Activated CD4-positive, alpha-beta T cell treated with anti-CD3 and anti-CD28 coated beads, Interleukin-2, amount 10 ng/mL, durations not matched to agents 24 days and 14 days (primary cell): ENCODE results near the gene BMPR2. TPM values are rescaled to one million over a fixed set of nuclear protein-coding genes. Genes with fewer than 3 reads are reported as not detected.
A peak's percentile ranks its signal among the peaks of the same experiment; 100 is the strongest.
"Not testable (repeated sequence)": the region's sequence is repeated elsewhere in the genome, so short reads cannot be mapped to it uniquely, and the experiment has no call there.

ENCODE experiments used
- DNase-seq: peaks from one replicate; pipeline ENCODE4 v3.0.0; 2022
- H3K27ac Mint-ChIP-seq: one replicate; pipeline ENCODE4 v1.8.0; 2022; ENCODE audit warnings: mild to moderate bottlenecking, mixed read lengths
- H3K27me3 Mint-ChIP-seq: one replicate; pipeline ENCODE4 v1.8.0; 2022; ENCODE audit warnings: mixed read lengths
- H3K36me3 Mint-ChIP-seq: one replicate; pipeline ENCODE4 v1.8.0; 2022; ENCODE audit warnings: low read depth, mild to moderate bottlenecking, mixed read lengths
- H3K4me1 Mint-ChIP-seq: one replicate; pipeline ENCODE4 v1.8.0; 2021; ENCODE audit warnings: mixed read lengths
- H3K4me3 Mint-ChIP-seq: one replicate; pipeline ENCODE4 v1.8.0; 2022; ENCODE audit warnings: mild to moderate bottlenecking, moderate library complexity, mixed read lengths
- H3K9me3 Mint-ChIP-seq: one replicate; pipeline ENCODE4 v1.8.0; 2021; ENCODE audit warnings: mixed read lengths
- intact Hi-C: fragments of 100-400 bp; cut with micrococcal nuclease; formaldehyde crosslinking; loops from one replicate; pipeline ENCODE4 v1.15.1; 2023
- total RNA-seq: library from RNA; stranded (reverse); gene quantifications from 2 replicates; pipeline ENCODE4 v1.2.3, GENCODE V29; 2022

Gene BMPR2
- total RNA-seq, 1 donor from 2014 or later: 6.3 TPM

DNA sequence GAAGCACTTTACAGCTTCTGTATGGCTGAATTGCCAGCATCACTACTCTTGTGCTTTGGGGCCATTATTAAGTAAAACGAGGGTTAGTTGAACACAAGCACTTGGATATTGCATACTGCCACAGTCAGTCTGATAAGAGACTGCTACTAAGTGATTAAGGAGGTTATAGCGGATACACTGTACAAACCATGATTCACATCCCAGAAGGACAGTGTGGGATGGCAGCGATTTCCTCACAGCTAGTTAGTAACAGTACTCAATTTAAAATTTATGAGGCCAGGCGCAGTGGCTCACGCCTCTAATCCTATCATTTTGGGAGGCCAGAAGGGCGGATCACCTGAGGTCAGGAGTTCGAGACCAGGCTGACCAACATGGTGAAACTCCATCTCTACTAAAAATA is 2.6 kb upstream of the BMPR2 start:
- no peak overlapping the region for H3K4me3 Mint-ChIP-seq
- DNase-seq: no peak
- intact Hi-C loops: loop anchor here (10.0 kb wide), 1 partner anchor 261 kb away; the partner anchor contains the start of gene FAM117B
- H3K9me3 Mint-ChIP-seq: no peaks in the 10 kb centered on the region
- no peak overlapping the region for H3K27ac Mint-ChIP-seq
- peaks cover 12% of the 10 kb centered on the region for H3K27me3 Mint-ChIP-seq
- H3K4me1 Mint-ChIP-seq: peaks cover 18% of the 10 kb centered on the region
- H3K36me3 Mint-ChIP-seq: no peaks in the 10 kb centered on the region

DNA sequence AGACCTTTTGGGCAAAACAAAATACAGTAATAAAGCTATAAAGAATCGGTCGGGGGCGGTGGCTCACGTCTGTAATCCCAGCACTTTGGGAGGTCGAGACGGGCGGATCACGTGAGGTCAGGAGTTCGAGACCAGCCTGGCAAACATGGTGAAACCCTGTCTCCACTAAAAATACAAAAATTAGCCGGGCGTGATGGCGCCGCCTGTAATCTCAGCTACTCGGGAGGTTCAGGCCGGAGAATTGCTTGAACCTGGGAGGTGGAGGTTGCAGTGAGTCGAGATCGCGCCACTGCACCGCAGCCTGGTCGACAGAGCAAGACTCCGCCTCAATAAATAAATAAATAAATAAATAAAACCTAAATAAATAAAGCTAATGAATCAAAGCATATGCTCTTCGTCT is 1.7 kb upstream of the BMPR2 start:
- Mint-ChIP-seq H3K4me1 (peaks cover 21% of the 10 kb centered on the region), H3K4me3 (peak overlapping the region; percentile 95)
- not testable (repeated sequence) for H3K27ac Mint-ChIP-seq

DNA sequence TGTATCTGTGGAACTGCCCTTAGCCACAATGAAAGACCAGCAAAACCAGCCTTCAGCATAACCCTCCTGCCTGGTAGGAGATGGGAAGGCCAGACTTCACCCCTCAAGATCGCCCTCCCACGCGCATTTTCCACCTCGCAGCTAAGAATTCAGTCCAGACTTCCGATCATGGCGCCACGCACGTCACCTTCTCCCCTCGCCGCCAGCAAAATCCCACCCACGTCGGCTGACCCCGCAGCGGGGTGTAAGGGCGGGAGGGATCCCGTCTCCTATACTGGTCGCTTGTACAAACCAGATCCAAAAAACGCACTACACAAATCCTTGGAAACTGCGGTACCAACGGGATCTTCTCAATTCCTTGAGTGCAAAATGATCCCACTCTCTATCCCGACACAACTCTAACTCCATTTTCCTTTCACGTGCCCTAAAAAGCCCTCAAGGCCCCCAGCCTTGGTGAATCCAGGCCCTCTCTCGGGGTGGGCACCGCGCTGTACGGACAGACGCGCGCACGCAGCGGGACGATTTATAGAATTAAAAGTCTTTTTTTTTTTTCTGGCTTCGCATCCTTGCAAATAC is 1.0 kb upstream of the BMPR2 start:
- H3K4me3 Mint-ChIP-seq: peak overlapping the region; percentile 95
- peak; percentile 75 for DNase-seq
- H3K27ac Mint-ChIP-seq: peak overlapping the region; percentile 79
- intact Hi-C loops: loop anchor here (5.0 to 10.0 kb wide), 2 partner anchors 73 to 260 kb away; partner anchors contain the start of gene FAM117B
- H3K9me3 Mint-ChIP-seq: no peaks in the 10 kb centered on the region
- no peaks in the 10 kb centered on the region for H3K36me3 Mint-ChIP-seq
- H3K4me1 Mint-ChIP-seq: peaks cover 25% of the 10 kb centered on the region
- peaks cover 10% of the 10 kb centered on the region for H3K27me3 Mint-ChIP-seq

More for the DNA sequence above, 1.7 kb upstream of the BMPR2 start:
- intact Hi-C loops: loop anchor here (10.0 kb wide), 1 partner anchor 260 kb away; the partner anchor contains the start of gene FAM117B
- H3K27me3 Mint-ChIP-seq: peaks cover 12% of the 10 kb centered on the region
- H3K9me3 Mint-ChIP-seq, DNase-seq, H3K36me3 Mint-ChIP-seq: not testable (repeated sequence)

DNA sequence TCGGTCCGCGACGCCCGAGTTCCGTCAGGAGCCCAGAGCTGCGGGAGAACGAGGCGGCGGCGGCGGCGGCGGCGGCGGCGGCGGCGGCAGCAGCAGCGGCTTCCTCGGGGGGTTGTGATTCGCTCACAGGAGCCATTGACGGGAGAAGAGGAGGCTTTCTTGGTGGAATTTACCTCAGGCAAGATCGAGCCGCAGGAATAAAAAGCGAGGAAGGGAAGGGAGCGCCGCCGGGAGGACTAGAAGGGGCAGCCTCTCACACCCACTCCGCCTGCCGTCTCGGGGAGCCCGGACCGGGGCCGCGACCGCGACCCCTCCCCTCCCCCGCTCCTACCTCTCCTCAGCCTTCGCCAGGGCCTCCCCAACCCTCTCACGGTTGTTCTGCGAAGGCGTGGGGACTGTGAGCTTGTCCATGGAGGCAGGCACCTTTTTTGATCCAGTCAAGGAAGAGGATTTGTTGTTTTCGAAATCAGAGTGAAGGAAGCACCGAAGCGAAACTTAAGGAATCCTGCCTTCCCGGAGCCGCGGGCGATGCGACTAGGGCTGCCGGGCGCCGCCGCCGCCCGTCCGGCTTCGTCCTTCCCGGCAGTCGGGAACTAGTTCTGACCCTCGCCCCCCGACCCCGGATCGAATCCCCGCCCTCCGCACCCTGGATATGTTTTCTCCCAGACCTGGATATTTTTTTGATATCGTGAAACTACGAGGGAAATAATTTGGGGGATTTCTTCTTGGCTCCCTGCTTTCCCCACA is 506 bp downstream of the BMPR2 start:
- Mint-ChIP-seq H3K9me3 (no peaks in the 10 kb centered on the region), H3K27ac (peak overlapping the region; percentile 85), H3K4me1 (peaks cover 31% of the 10 kb centered on the region), H3K4me3 (peak overlapping the region; percentile 95), H3K36me3 (no peaks in the 10 kb centered on the region), H3K27me3 (peaks cover 10% of the 10 kb centered on the region)
- no peak for DNase-seq
- intact Hi-C loops: loop anchor here (2.0 to 10.0 kb wide), 3 partner anchors 74 to 258 kb away; partner anchors contain the start of gene FAM117B

DNA sequence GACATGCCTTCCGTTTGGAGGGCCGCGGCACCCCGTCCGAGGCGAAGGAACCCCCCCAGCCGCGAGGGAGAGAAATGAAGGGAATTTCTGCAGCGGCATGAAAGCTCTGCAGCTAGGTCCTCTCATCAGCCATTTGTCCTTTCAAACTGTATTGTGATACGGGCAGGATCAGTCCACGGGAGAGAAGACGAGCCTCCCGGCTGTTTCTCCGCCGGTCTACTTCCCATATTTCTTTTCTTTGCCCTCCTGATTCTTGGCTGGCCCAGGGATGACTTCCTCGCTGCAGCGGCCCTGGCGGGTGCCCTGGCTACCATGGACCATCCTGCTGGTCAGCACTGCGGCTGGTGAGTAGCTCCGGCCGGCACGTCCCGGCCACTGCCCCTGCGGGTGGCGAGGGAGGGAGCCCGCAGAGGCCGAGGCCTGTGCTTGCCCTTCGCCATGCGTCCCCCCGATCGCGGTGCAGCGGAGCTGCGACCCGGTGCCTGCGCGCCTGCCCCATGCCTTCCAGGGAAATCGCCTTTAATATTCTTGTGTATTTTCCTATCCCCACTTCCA is 1.2 kb downstream of the BMPR2 start:
- intact Hi-C loops: loop anchor here (2.0 to 10.0 kb wide), 3 partner anchors 75 to 258 kb away; partner anchors contain the start of gene FAM117B
- H3K4me1 Mint-ChIP-seq: peaks cover 31% of the 10 kb centered on the region
- DNase-seq: peak; percentile 72

DNA sequence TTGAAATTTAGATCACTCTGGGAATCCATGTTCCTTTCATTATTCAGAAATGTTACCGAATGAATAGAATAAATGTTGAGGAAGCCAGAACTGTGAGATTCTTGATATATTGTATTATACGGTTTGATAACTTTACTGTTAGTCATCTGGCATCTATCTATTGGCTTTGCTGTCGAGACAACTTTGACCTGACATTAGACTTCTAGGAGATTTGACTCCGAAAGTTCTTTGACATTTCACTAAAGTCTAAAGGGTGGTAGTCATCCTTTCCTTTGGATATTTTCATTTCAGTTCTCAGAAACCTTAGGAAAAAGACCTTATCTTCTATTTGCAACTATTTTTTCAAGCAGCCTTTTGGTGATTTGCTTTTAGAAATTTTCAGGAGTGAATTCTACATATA is 1.9 kb downstream of the BMPR2 start:
- Mint-ChIP-seq H3K27ac (no peak overlapping the region), H3K4me1 (peaks cover 31% of the 10 kb centered on the region)
- intact Hi-C loops: loop anchor here (5.0 to 10.0 kb wide), 2 partner anchors 76 to 257 kb away; partner anchors contain the start of gene FAM117B

More for the DNA sequence above, 1.2 kb downstream of the BMPR2 start:
- H3K27ac Mint-ChIP-seq: peak overlapping the region; percentile 85
- H3K9me3 Mint-ChIP-seq: no peaks in the 10 kb centered on the region
- H3K4me3 Mint-ChIP-seq: peak overlapping the region; percentile 95
- peaks cover 8% of the 10 kb centered on the region for H3K27me3 Mint-ChIP-seq
- no peaks in the 10 kb centered on the region for H3K36me3 Mint-ChIP-seq

DNA sequence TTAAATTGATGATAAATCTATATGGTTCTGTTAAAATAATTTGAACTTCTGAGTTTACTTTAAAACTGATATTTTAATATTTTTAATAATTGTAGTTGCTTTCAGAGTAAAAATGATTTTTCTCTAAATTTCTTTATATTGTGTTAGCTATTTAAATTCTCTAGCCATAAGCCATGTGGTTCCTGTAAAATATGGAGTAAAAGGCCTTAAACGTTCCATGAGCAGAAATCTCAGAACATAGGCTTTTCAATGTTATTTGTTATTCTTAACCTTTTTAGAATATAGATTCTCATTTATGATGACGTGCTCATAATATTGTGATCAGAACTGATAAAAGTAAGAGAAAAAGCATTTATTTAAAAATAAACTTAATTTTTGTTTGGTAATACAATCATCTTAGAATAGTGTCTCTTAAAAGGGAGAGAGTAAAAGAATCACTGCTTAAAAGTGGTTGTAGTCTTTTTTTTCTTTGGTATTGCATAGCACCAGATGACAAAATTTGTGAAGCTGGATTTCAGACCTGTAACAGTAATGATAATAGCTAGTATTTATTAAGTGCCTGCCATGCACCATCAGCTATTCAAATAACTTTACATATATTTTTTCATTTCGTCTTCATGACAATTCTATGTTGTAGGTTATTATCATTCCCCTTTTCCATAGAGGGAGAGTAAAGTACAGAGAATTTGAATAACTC is 2.7 kb downstream of the BMPR2 start:
- Mint-ChIP-seq H3K9me3 (no peaks in the 10 kb centered on the region), H3K36me3 (no peaks in the 10 kb centered on the region), H3K4me1 (peaks cover 31% of the 10 kb centered on the region), H3K27me3 (peaks cover 3% of the 10 kb centered on the region), H3K27ac (no peak overlapping the region), H3K4me3 (peak overlapping the region; percentile 56)
- intact Hi-C loops: loop anchor here (5.0 to 10.0 kb wide), 2 partner anchors 77 to 256 kb away; partner anchors contain the start of gene FAM117B
- DNase-seq: no peak

More for the DNA sequence above, 1.9 kb downstream of the BMPR2 start:
- DNase-seq: no peak
- Mint-ChIP-seq H3K9me3 (no peaks in the 10 kb centered on the region), H3K27me3 (peaks cover 8% of the 10 kb centered on the region), H3K36me3 (no peaks in the 10 kb centered on the region), H3K4me3 (peak overlapping the region; percentile 95)

DNA sequence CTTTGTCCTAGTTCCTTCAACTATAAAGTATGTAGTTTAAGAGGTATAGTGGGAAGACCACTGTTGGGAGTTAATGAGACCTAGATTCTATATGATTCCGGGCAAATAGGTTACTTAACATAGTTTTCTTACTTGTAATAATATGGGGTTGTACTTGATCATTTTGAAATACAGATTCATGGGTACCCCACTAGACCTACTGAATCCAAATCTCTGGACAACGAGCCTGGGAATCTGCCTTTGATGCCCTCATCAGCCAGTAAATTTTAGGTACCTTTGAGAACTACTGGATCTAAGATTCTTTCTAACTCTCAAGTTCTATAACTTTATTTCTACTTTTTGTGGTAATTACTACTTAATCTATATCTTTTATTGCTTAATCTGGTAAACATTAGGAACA is 6.6 kb downstream of the BMPR2 start:
- H3K27me3 Mint-ChIP-seq: no peaks in the 10 kb centered on the region
- intact Hi-C loops: no loop called here
- peaks cover 3% of the 10 kb centered on the region for H3K36me3 Mint-ChIP-seq
- H3K9me3 Mint-ChIP-seq: no peaks in the 10 kb centered on the region
- DNase-seq: no peak
- no peak overlapping the region for H3K4me3 Mint-ChIP-seq
- no peak overlapping the region for H3K27ac Mint-ChIP-seq
- peaks cover 23% of the 10 kb centered on the region for H3K4me1 Mint-ChIP-seq

DNA sequence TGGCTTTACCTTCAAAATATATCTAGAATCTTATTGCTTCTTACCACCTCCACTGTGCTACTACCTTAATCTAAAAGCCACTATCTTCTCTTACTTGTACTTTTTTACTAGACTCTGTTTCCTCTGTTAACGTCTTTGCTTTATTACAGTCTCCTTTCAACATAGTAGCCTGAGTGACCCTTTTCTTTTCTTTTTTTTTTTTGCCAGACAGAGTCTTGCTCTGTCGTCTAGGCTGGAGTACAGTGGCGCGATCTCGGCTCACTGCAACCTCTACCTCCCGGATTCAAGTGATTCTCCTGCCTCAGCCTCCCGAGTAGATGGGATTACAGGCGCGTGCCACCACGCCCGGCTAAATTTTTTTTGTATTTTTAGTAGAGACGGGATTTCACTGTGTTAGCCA is 10.4 kb downstream of the BMPR2 start:
- H3K4me1 Mint-ChIP-seq, H3K36me3 Mint-ChIP-seq, H3K27ac Mint-ChIP-seq, H3K9me3 Mint-ChIP-seq, intact Hi-C loops, DNase-seq, H3K27me3 Mint-ChIP-seq, H3K4me3 Mint-ChIP-seq: not testable (repeated sequence)

DNA sequence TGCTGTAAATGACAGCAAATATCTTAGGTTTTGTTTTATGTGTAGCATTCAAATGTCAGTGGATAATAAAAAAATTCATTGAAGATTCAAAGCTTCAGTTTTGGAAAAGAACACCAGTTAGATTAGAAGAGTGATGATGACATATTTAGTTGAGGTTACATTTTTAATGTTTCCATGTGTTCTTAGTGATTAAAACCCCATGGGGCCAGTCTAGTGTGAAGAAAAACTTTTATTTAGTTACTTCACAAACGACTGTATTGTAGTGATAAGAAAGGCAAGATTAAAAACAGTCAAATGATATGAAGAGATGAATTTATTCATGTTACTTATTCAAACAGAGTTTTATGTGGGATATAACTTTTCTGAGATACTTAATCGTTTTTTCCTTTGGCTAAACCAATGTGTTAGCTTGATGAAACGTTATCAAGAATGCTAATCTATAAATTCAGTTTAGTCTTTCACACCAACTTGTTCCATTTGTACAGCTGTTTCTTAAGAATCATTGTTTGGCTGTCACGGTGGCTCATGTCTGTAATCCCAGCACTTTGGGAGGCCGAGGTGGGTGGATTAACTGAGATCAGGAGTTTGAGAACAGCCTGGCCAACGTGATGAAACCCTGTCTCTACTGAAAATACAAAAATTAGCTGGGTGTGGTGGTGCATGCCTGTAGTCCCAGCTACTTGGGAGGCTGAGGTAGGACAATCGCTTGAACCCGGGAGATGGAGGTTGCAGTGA is 11.6 kb downstream of the BMPR2 start:
- H3K9me3 Mint-ChIP-seq: no peaks in the 10 kb centered on the region
- H3K27me3 Mint-ChIP-seq: no peaks in the 10 kb centered on the region
- intact Hi-C loops: no loop called here
- peaks cover 5% of the 10 kb centered on the region for H3K4me1 Mint-ChIP-seq
- no peak overlapping the region for H3K27ac Mint-ChIP-seq
- no peak overlapping the region for H3K4me3 Mint-ChIP-seq
- DNase-seq: no peak
- peaks cover 3% of the 10 kb centered on the region for H3K36me3 Mint-ChIP-seq

DNA sequence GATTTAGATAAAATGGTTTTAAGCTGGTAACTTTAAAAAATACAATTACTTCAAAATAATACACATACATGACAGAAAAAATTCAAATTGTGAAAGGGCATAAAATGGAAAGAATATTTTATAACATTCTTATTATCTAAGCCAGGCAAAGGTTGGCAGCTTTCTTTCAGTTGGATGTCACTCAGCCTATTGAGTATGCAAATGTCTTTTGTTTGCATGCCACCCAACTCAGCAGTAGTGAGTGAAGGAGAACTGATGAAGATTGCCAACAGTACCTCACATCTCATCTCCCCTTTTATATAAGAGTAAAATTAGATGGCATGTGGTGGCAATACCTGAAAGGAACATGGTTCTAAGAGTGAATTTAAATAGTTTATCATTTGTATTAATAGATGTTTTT is 24.8 kb downstream of the BMPR2 start:
- DNase-seq: no peak
- Mint-ChIP-seq H3K4me3 (no peak overlapping the region), H3K27ac (no peak overlapping the region), H3K27me3 (no peaks in the 10 kb centered on the region), H3K36me3 (no peaks in the 10 kb centered on the region), H3K4me1 (no peaks in the 10 kb centered on the region), H3K9me3 (no peaks in the 10 kb centered on the region)
- intact Hi-C loops: no loop called here

DNA sequence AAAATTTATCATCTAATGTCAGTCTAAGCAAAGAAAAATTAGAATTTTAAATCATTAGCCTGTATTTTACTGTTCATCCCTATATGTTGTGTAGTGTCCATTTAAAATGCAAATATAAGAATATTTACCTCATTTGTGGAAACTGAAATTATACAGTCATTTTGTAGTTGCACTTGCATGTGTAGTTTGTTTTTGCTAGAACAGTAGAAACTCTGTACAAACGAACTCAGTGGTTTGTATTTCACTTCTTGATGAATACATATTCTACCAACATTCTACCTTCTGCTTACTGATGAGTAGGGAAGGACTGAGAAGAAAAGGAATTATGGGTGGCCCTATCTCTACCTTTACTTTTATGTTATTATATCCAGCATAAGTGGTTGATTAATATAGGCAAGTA is 29.7 kb downstream of the BMPR2 start:
- Mint-ChIP-seq H3K4me1 (no peaks in the 10 kb centered on the region), H3K36me3 (no peaks in the 10 kb centered on the region), H3K27ac (no peak overlapping the region), H3K27me3 (no peaks in the 10 kb centered on the region), H3K4me3 (no peak overlapping the region), H3K9me3 (no peaks in the 10 kb centered on the region)
- no peak for DNase-seq
- intact Hi-C loops: no loop called here

DNA sequence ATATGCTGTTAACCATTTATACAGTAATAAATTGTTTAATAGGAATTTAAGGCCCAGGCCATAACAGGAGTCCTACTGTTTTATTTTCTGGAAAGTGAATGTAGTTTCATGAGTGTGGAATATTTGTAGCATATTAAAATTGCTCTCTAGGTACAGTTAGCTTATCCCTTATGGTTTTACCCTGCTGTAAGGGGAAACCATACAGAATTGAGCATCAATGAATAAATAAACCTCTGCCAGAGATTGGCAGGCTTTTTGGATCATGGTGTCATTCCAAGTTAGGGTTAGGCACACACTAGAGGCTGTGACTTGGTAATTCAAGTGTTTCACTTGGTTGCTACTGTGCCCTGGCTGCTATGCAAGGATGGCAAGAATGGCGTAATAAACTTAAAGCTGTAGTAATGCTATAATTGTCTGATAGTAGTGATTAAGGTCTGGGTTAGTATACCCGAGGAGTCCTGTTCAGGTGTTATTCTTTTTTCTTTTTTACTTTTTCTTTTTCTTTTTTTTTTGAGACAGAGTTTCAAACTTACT is 30.4 kb downstream of the BMPR2 start:
- Mint-ChIP-seq H3K4me3 (no peak overlapping the region), H3K4me1 (no peaks in the 10 kb centered on the region), H3K27me3 (no peaks in the 10 kb centered on the region), H3K36me3 (no peaks in the 10 kb centered on the region), H3K27ac (no peak overlapping the region), H3K9me3 (no peaks in the 10 kb centered on the region)
- intact Hi-C loops: no loop called here
- DNase-seq: no peak
